Esophagus muscularis mucosa (tissue), 3 donors: ENCODE measurements around the gene SLC8B1.

Experiments used
- CTCF ChIP-seq, 3 experiments: fragments of 200-600 bp in 2 of 3; fragments of 450-650 bp in 1 of 3; sonication (generic) in 2 of 3; IDR thresholded peaks; one replicate each; pipeline ENCODE4 v1.5.1; 2017 to 2019; ENCODE audit warnings: antibody characterized with exemption in 3 of 3, mild to moderate bottlenecking in 2 of 3, moderate library complexity in 1 of 3
- EP300 ChIP-seq: sonication (generic); formaldehyde crosslinking; IDR thresholded peaks from one replicate; pipeline ENCODE4 v1.6.1; 2017; ENCODE audit warnings: antibody characterized with exemption

GRCh38 chr12:113298861-113299545 is 35.9 kb downstream of the SLC8B1 start:
- TF ChIP-seq CTCF (IDR thresholded peaks at IDR 0.05) (no peak), EP300 (no peak)
